NK-92 (cell line): ENCODE results near the gene MOV10.

Experiments
- DNase-seq: peaks from one replicate; lab custom pipeline; 2025; ENCODE audit not compliant: unreplicated experiment; lab: John Stamatoyannopoulos, UW

The MOV10 gene

DNA sequence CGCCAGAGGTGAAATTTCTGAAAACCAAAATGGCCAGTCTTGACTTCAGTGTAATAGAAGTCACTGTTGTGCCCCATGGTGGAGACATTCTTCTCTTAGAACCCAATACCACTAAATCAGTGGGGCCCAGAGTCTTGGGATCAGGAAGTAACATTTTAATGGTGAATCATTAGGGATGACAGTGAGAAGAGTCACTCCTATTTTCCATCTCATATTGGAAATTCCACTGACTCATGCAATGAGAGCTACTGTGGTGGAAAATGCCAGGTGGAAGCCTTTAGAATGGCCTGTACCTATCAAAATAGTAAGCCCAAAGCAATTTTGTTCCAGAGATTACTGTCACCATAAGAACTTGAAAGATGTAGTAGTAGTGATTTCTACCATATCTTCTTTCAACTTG is 61.3 kb downstream of the MOV10 start:
- no peak for DNase-seq

DNA sequence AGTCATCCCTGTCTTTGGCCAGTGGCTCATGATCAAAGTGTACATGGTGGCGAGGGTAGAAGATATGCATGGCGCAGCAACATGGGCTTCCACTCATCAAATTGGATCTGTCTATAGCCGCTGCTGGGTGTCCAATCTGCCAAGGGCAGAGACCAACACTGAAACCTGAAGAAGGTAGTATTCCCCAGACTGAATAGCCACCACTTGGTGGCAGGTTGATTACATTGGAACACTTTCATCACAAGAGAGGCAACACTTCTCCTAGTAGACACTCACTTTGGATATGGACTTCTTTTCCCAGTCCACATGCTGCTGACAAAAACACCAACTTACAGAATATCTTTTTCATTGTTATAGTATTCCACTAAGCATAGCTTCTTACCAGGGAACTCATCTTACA is 63.1 kb downstream of the MOV10 start:
- no peak for DNase-seq

DNA sequence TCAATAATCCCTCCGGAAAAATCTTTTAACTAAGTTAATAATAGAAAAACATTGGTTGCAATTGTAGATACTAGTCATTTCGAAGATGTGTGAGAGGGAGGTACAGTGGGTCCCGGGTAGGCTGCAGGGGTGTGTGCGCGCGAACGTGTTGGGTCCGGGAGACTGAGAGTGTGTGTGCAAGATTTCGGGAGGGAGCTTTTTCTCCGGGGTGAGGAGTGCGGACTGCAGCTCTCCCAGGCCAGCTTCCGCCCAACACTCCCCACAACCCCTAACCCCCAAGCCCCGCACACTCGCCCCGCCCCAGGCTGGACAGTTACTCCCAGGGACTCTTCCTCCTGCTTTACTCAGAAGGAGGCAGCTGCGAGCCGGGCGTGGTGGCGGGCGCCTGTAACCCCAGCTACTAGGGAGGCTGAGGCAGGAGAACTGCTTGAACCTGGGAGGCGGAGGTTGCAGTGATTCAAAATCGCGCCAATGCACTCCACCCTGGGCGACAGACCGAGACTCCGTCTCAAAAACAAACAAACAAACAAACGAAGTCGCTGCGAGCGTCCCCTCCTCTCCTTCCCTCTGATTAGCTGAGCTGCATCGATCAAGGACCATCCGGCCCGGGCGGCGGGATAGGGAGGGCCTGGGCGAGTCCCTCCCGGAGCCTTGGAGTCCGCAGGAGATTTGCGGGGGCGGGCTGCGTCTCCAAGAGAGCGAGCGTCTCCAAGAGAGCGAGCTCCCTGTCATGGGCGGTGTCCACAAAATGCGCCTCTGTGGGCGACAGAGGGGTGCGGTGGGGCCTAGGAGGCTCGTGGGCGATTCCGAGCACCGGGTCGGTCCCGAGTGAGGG is 68.9 kb downstream of the MOV10 start:
- no peak for DNase-seq

DNA sequence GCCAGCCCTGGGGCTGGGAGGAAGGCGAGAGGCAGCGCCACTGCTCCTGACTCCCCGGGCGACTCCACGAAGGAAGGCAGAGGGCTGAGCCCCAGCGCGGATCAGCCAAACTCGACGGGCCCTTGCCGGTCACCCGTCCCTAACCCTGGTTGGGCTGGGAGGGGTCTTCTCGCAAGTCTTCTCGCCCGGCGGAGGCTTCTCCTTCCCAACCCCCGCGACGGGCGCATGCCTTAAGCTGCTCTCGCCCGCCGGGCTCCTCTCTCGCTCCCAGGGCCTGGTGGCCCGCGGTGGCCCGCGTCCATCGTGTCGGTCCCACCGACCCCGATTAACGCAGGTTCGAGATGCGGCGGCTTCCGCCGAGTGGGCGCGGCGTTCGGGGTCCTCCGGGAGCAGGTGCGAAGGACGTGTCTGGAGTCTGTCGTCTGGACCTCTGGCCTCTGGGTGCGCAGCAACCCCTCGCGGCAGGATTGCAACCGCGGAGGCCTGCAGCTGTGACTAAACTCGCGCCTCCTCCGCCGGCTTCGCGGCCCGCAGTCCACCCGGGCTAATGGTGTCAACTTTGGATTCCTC is 69.6 kb downstream of the MOV10 start:
- DNase-seq: no peak

DNA sequence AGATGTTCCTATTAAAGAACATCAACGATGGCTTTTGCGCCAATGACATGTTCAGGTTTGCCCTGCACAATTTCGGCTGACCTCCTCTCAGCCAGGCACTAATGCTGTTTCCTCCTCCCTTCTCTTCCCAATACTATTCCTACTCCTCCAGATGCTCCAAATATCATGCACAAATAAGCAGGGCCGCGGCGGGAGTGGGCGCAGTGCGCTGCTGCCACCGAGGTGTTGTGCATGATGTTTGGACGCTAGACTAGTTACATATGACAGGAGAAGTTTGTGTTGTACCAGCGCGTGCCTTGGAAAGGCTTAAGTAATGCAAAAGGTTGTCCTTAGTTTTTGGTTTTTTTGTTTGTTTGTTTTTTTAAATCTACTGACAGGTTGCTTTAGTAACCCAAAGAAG is 73.9 kb downstream of the MOV10 start:
- DNase-seq: no peak
